ENCODE data around the gene ZNF530.

ZNF530 gene

GRCh38 chr19:57615346-57615745, 15.7 kb downstream of the ZNF530 start:
- no peak for DNase-seq

DNA sequence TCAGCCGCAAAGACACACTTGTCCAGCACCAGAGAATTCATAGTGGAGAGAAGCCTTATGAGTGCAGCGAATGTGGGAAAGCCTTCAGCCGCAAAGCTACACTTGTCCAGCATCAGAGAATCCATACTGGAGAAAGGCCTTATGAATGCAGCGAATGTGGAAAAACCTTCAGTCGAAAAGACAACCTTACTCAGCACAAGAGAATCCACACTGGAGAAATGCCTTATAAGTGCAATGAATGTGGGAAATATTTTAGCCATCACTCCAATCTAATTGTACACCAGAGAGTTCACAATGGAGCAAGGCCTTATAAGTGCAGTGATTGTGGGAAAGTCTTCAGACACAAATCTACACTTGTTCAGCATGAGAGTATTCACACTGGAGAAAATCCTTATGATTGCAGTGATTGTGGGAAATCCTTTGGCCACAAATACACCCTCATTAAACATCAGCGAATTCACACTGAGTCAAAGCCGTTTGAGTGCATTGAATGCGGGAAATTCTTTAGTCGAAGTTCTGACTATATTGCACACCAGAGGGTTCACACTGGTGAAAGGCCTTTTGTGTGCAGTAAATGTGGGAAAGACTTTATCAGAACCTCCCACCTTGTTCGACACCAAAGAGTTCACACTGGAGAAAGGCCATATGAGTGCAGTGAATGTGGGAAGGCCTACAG, 21.1 kb downstream of the ZNF530 start:
- peak in 1 of 2 experiments; percentile 10 for DNase-seq

DNA sequence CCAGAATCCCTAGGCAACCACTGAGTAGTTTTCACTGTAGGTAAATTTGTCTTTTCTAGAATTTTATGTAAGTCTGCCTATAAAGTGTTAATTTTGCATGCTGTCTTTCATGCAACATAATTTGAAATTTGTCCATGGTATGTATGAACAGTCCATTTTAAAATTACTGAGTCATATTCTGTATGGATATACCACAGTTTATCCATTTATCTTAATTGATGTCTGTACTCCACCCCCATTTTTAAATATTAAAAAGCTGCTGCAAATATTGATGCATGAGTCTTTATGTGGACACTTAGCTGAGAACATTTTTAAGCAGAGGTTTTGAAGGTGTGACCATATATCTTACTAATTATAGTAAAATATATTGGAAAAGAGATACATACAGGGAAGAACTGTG, 23.4 kb downstream of the ZNF530 start:
- no peak for DNase-seq

DNA sequence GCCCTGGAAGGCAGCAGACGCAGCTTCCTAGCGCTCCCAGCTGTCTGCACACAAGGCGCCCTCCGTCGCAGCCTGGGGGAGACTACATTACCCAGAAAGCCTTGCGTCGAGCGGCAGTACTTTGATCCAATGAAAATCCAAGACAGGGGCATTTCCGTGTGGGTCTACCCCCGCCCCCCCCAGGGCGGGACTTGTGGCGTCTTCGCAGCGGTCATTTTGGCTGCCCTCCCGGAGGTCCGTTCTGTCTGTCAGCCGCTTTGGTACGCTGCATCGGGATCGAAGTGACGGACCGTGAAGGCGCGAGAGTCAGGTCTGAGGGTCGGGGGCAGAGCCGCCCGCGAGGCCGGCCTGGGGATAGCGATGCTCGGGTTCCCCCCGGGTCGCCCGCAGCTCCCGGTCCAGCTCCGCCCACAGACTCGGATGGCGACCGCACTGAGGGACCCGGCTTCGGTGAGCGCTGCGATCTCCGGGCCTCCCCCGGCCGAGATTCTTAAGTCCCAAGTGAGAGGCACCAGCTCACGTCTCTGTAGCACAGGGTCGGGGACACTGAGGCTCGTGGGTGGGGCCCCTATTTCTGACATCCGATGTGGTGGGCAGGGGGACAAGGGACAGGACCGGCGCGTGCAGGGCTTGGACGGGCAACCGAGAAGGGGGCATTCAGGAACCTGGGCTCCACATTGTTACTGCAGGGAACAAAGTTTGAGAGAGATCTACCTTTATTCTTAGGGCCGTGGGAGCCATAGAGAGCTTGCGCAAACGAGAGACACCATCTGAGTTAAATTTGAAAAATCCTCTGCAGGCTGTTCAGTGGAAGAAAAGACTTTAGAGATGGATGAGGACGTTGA, 33.5 kb downstream of the ZNF530 start, which contains the start of gene ZNF211:
ZNF211 (plus strand) TSS at position 182 of the 845 bp plus-strand sequence; CDS start at position 361, 179 bp downstream.
- DNase-seq = peak; percentile 89 to 97

DNA sequence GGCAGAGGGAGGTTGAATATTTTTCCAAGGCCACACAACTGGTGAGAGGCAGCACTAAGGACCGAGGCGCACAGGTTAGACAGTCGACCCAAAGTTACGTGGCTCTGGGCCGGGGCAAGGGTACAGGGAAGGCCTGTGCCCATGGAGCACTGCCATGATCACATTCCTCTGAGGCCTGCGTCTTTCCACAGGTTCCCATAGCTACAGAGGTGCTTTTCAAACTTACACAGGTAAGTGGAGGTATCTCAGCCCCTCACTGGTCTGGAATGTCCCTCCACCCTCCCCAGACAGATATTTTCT, 34.1 kb downstream of the ZNF530 start:
- DNase-seq = no peak

DNA sequence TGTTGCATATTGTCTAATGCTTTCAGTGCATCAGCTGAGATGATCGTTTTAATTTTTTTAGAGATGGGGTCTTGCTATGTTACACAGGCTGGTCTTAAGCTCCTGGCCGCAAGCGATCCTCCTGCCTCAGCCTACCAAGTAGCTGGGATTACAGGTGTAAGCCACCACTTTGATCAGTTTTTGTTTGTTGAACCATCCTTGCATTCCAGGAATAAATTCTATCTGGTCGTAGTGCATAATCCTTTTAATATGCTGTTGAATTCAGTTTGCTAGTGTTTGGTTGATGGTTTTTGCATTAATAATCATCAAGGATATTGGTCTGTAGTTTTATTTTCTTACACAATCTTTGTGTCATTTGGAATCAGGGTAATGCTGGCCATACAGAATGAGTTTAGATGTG, 37.7 kb downstream of the ZNF530 start:
- no peak for DNase-seq

DNA sequence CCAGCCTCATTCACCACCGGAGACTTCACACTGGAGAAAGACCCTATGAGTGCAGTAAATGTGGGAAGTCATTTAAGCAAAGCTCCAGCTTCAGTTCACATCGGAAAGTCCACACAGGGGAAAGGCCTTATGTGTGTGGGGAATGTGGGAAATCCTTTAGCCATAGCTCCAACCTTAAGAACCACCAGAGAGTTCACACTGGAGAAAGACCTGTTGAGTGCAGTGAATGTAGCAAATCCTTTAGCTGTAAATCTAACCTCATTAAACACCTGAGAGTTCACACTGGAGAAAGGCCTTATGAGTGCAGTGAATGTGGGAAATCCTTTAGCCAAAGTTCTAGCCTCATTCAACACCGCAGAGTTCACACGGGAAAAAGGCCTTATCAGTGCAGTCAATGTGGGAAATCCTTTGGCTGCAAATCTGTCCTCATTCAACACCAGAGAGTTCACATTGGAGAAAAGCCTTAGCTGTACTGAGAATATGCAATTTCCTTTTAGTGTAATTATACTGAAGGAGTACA, 42.1 kb downstream of the ZNF530 start:
- no peak for DNase-seq

DNA sequence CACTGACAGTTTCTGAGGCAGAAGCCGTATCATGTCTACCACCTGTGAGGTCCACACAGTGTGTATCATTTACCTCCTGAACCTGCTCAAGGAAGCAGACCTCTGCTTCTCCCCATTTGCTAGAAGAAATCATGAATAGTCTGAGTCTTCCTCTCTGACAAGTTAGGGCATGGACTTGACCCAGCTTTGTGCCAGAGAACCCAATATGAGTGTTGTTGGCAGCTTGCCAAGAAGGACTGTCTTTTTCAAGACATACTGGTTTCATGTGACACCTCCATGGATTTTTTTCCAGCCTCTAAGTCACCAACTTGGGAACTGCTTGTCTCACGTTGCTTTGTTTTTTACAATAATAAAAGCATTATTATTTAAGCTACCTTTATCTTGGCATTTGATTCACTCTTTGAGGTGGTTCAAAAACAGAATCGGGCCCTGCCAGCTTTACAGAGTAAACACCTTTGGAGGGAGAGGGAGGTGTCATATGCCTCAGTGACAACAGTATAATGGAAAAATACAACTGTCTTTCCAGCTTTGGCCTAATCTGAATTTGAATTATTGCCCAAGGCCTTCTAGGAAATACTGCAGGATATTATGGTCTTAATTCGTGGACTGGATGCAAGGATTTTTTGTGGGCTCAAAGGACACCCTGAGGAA, 42.8 kb downstream of the ZNF530 start:
- no peak for DNase-seq

DNA sequence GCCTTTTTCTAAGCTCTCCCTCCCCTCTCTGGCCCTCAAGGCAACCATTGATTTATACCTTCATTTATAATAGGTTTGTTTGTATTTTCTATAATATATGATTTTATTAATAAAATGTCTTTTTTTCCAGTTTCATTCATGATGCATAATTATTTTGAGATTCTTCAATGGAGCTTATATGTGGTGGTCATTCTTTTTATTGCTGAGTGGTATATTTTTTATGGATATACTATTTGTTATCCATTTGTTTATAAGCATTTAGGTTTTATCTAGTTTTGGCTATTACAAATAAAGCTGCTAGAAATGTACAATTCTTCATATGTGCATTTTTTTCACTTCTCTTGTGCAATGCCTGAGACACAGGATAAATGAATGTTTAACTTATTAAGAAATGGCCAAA, 44.0 kb downstream of the ZNF530 start:
- DNase-seq = no peak

- DNase-seq = no peak
Observed at GRCh38 chr19:57648331-57649003, 48.8 kb downstream of the ZNF530 start.

GRCh38 chr19:57651654-57651996, 51.9 kb downstream of the ZNF530 start:
- no peak for DNase-seq

DNA sequence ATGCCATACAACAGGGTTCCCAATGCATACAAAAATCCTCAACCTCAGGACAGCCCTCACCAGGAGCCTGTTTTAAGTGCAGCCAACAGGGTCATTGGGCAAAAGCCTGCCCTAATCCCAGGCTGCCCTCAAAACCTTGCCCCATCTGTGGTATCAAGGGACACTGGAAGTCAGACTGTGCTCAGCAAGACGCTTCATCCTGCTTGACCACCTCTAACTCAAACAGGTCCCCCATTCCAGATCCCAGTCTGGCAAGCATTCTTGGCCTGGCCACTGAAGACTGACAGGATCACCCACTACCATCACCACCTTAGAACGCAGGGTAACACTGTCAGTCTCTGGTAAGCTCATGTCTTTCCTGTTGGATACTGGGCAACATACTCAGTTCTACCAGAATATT, 54.0 kb downstream of the ZNF530 start:
- DNase-seq = no peak

GRCh38 chr19:57655443-57655842, 55.8 kb downstream of the ZNF530 start:
- no peak for DNase-seq

DNA sequence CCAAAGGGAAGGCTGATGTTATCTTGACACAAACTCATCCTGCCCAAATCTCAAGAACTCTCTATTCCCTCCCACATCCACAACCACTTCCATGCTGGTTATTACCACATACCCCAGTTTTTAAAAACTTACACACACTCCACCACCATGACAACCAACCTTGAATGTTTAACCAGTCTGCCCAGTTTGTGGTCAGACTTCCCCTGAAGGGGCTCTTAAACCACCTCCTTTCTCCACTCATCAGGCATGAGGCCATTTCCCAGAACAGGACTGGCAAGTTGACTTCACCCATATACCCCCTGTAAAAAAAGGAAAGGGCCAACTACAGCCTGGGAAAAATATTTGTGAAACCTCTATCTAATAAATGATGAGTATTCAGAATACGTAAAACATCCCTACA, 56.7 kb downstream of the ZNF530 start:
- DNase-seq = no peak
